Bronchial smooth muscle cell (primary cell): ENCODE data around the gene SESN2. TPM values are rescaled to one million over a fixed set of nuclear protein-coding genes. Genes with fewer than 3 reads are reported as not detected.

Experiments used
- total RNA-seq: library from RNA; depleted of rRNA; stranded (reverse); fragments of >200 nt; gene quantifications from 2 replicates; pipeline ENCODE4 v1.2.1, GENCODE V29; 2014

SESN2 gene, protein sequence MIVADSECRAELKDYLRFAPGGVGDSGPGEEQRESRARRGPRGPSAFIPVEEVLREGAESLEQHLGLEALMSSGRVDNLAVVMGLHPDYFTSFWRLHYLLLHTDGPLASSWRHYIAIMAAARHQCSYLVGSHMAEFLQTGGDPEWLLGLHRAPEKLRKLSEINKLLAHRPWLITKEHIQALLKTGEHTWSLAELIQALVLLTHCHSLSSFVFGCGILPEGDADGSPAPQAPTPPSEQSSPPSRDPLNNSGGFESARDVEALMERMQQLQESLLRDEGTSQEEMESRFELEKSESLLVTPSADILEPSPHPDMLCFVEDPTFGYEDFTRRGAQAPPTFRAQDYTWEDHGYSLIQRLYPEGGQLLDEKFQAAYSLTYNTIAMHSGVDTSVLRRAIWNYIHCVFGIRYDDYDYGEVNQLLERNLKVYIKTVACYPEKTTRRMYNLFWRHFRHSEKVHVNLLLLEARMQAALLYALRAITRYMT
- 12.6 and 14.2 TPM in 2 replicates for total RNA-seq

DNA sequence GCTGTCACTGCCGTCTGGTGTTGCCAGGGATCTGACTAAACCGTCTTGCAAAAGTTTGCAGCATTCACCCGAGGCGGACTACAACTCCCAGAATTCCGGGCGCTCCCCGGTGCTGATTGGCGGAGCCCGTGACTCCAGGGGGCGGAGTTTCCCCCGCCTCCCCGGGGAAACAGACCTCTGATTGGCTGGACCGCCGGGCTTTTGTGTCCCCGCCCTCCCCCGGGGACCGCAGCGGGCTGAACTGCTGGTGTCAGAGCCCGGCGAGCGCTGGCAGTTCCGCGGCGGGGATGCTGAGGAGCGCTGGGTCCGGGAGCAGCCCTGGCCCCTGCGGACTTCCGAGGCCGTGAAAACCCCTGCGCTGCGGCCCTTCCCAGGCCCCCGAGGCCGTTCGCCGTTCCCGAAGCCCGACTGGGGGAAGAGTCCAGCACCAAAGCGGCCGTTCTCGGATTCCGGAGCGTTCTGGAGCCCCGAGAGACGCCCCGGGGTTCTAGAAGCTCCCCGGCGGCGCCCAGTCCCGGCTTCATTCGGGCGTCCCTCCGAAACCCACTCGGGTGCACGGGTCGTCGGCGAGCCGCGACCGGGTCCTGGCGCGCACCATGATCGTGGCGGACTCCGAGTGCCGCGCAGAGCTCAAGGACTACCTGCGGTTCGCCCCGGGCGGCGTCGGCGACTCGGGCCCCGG lies at the start of gene SESN2:
TSS of gene SESN2 (plus strand) at position 267 of the 682 bp plus-strand sequence. CDS start at position 597, 330 bp downstream.

DNA sequence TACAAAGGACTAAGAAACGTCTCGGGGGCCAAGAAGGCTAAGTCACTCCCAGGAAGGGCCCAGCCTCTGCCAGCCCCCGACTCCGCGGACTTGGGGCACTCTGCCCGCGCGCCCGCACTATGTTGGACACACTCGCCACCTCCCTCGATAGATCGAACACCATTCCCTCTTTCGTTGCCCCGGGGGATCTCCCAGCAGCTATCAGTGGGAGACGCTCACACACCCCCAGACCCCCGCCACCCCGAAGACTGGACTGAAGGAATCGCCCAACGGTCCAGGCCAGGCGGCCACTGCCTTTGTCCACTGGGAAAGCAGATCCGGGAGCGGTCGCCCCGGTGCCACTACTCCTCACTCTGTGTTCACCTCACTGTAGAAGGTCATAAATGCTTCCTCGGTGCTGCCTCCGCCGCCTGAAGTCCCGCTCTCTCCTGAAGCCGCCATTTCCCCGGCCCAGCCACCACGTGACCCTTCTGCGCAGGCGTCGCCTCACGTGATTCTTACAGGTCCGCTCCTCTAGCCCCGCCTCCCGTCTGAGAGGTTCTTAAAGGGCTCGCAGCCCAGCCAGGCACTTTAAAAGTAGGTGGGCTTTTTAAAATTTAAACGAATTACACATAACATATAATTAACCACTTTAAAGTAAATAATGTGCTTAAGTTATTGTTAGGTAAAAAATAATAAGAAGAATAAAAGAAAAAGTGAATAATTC lies 26.6 kb upstream of the SESN2 start, which contains the start of gene DNAJC8:
TSS of gene DNAJC8 (minus strand) at position 472 of the 706 bp plus-strand sequence. CDS start at position 441, 31 bp downstream.

DNA sequence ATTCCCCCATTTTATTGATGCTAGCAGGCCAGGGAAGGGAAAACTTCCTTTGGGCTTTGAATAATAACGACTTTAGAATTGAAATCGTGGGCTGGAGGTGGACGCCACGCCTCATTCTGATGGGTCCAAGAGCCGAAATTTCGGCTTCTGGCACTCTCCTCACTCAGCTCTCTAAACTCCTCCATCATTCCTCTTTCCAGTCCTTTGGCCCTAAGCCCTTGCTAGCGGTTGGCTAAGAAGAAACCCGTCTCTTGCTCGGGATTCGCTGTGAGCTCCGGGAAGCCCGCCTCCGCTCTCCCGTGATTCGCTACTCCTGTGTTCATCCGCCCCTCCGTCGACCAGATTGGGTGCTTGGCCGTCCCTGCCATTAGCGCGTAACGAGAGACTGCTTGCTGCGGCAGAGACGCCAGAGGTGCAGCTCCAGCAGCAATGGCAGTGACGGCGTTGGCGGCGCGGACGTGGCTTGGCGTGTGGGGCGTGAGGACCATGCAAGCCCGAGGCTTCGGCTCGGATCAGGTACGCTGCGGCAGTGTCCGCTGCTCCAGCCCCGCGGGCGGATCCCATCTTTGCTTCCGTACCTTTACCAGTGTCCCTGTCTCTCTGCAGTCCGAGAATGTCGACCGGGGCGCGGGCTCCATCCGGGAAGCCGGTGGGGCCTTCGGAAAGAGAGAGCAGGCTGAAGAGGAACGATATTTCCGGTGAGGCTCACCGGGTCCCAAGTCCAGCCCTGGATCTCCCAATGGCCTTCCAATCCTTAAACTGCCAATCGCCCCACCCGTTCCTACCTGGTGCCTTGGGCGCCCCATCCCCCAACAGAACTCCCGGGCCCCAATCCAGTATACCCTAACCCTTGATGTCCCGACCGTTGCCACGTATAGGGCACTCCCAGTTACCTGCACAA lies 23.3 kb upstream of the SESN2 start, which contains the start of gene ATP5IF1:
TSS of gene ATP5IF1 (plus strand) at position 370 of the 901 bp plus-strand sequence. CDS start at position 430, 60 bp downstream.

Other genes starting within 250 kb of the SESN2 start
- 7.3 and 9.1 TPM in 2 replicates for gene EYA3, start 170.9 kb upstream of the SESN2 start, total RNA-seq
- gene PTAFR, start 82.8 kb upstream of the SESN2 start, total RNA-seq: under 0.01 TPM in 2 replicates
- 38.6 and 67.9 TPM in 2 replicates for gene DNAJC8, start 26.5 kb upstream of the SESN2 start, total RNA-seq
- 170 and 337 TPM in 2 replicates for gene ATP5IF1, start 23.4 kb upstream of the SESN2 start, total RNA-seq
- gene MED18, start 69.5 kb downstream of the SESN2 start, total RNA-seq: 22.1 and 29.9 TPM in 2 replicates
- 3.9 and 4.9 TPM in 2 replicates for gene PHACTR4, start 110.2 kb downstream of the SESN2 start, total RNA-seq
- 24.3 and 36.9 TPM in 2 replicates for gene RCC1, start 246.5 kb downstream of the SESN2 start, total RNA-seq